ENCODE measurements around the gene GRIN3B.

GRCh38 chr19:995051-995827 is 5.0 kb upstream of the GRIN3B start:
- no peak for TF ChIP-seq REST (tag by site-specific recombination; IDR thresholded peaks at IDR 0.05)
- no peak for TF ChIP-seq TCF7L2 (IDR thresholded peaks at IDR 0.05; ENCODE audit: borderline replicate concordance, low read depth, low read length)
